Activated T-cell treated with anti-CD3 and anti-CD28 coated beads, Interleukin-2, amount 50 U/mL, for 72 hours (primary cell): ENCODE data around the gene AGK. TPM values are rescaled to one million over a fixed set of nuclear protein-coding genes. Genes with fewer than 3 reads are reported as not detected.
A peak's percentile ranks its signal among the peaks of the same experiment; 100 is the strongest.
"Not testable (repeated sequence)": the region's sequence is repeated elsewhere in the genome, so short reads cannot be mapped to it uniquely, and the experiment has no call there.

Source experiments
- ATAC-seq, 2 donors: fragments of 150-1000 bp; cut with Tn5 transposase; replicated peaks in 1 of 2; 2 replicates each; pipeline ENCODE4 v1.10.0; 2021; ENCODE audit warnings: moderate library complexity in 2 of 2, mild to moderate bottlenecking in 1 of 2
- DNase-seq, 2 donors: peaks; one replicate each; pipeline ENCODE4 v3.0.0; 2021 to 2022; ENCODE audit warnings: mixed read lengths in 1 of 2
- H3K27ac Mint-ChIP-seq: one replicate; pipeline ENCODE4 v1.8.0; 2022; ENCODE audit warnings: mild to moderate bottlenecking, moderate library complexity, mixed read lengths
- H3K27me3 Mint-ChIP-seq: one replicate; pipeline ENCODE4 v1.8.0; 2022; ENCODE audit warnings: low read depth, mixed read lengths
- H3K36me3 Mint-ChIP-seq, 2 donors: one replicate each; pipeline ENCODE4 v1.8.0; 2022; ENCODE audit warnings: mixed read lengths in 2 of 2, mild to moderate bottlenecking in 1 of 2; ENCODE audit not compliant: insufficient read depth in 2 of 2
- H3K4me1 Mint-ChIP-seq: one replicate; pipeline ENCODE4 v1.8.0; 2022; ENCODE audit warnings: low read depth, mixed read lengths
- H3K4me3 Mint-ChIP-seq, 2 donors: one replicate each; pipeline ENCODE4 v1.8.0; 2022; ENCODE audit warnings: mild to moderate bottlenecking in 2 of 2, mixed read lengths in 2 of 2, moderate library complexity in 2 of 2
- H3K9me3 Mint-ChIP-seq, 2 donors: one replicate each; pipeline ENCODE4 v1.8.0; 2022; ENCODE audit warnings: mixed read lengths in 2 of 2
- total RNA-seq, 2 donors: library from RNA; stranded (reverse); gene quantifications; one replicate each; pipeline ENCODE4 v1.2.3, GENCODE V29; 2022

AGK gene
- total RNA-seq, 2 donors from 2014 or later, result 34.8 to 48.5 TPM

GRCh38 chr7:141533149-141533949, 17.9 kb upstream of the AGK start:
- Mint-ChIP-seq H3K27ac (no peak overlapping the region), H3K27me3 (peaks cover 46% of the 10 kb centered on the region), H3K9me3 (no peaks in the 10 kb centered on the region), H3K36me3 (no peaks in the 10 kb centered on the region), H3K4me3 (no peak overlapping the region), H3K4me1 (no peaks in the 10 kb centered on the region)
- ATAC-seq (peak in 1 of 2 donors; percentile 61), DNase-seq (peak; percentile 60 to 69)

- no peak overlapping the region for H3K4me3 Mint-ChIP-seq
- H3K9me3 Mint-ChIP-seq, result no peaks in the 10 kb centered on the region
- H3K27me3 Mint-ChIP-seq, result peaks cover 39% of the 10 kb centered on the region
- H3K4me1 Mint-ChIP-seq, result no peaks in the 10 kb centered on the region
- no peak overlapping the region for H3K27ac Mint-ChIP-seq
- ATAC-seq (no peak), DNase-seq (no peak)
- no peaks in the 10 kb centered on the region for H3K36me3 Mint-ChIP-seq
Observed at GRCh38 chr7:141534757-141535737, 16.2 kb upstream of the AGK start.

- Mint-ChIP-seq H3K27ac (no peak overlapping the region), H3K4me3 (no peak overlapping the region), H3K4me1 (no peaks in the 10 kb centered on the region), H3K36me3 (no peaks in the 10 kb centered on the region), H3K27me3 (peaks cover 46% of the 10 kb centered on the region), H3K9me3 (no peaks in the 10 kb centered on the region)
- ATAC-seq (no peak), DNase-seq (no peak)
Observed at GRCh38 chr7:141537906-141538305, 13.3 kb upstream of the AGK start.

- H3K4me1 Mint-ChIP-seq, result no peaks in the 10 kb centered on the region
- H3K36me3 Mint-ChIP-seq, result no peaks in the 10 kb centered on the region
- ATAC-seq, result no peak
- H3K4me3 Mint-ChIP-seq, result no peak overlapping the region
- no peak overlapping the region for H3K27ac Mint-ChIP-seq
- no peak for DNase-seq
- H3K9me3 Mint-ChIP-seq, result no peaks in the 10 kb centered on the region
- peaks cover 30% of the 10 kb centered on the region for H3K27me3 Mint-ChIP-seq
Observed at GRCh38 chr7:141541375-141541774, 9.8 kb upstream of the AGK start.

GRCh38 chr7:141544831-141545230, 6.4 kb upstream of the AGK start:
- no peaks in the 10 kb centered on the region for H3K36me3 Mint-ChIP-seq
- H3K4me3 Mint-ChIP-seq, result no peak overlapping the region
- ATAC-seq, result no peak
- no peak overlapping the region for H3K27ac Mint-ChIP-seq
- peaks cover 12% of the 10 kb centered on the region for H3K27me3 Mint-ChIP-seq
- DNase-seq, result no peak
- no peaks in the 10 kb centered on the region for H3K9me3 Mint-ChIP-seq
- no peaks in the 10 kb centered on the region for H3K4me1 Mint-ChIP-seq

- ATAC-seq (no peak), DNase-seq (no peak)
- Mint-ChIP-seq H3K36me3 (peaks cover 0 to 7% of the 10 kb centered on the region in 2 donors), H3K27me3 (no peaks in the 10 kb centered on the region), H3K9me3 (no peaks in the 10 kb centered on the region), H3K4me3 (no peak overlapping the region), H3K4me1 (peaks cover 29% of the 10 kb centered on the region), H3K27ac (no peak overlapping the region)
Observed at GRCh38 chr7:141549582-141549981, 1.6 kb upstream of the AGK start.

- Mint-ChIP-seq H3K4me1 (peaks cover 30% of the 10 kb centered on the region), H3K9me3 (no peaks in the 10 kb centered on the region), H3K27me3 (no peaks in the 10 kb centered on the region), H3K27ac (peak overlapping the region; percentile 86), H3K4me3 (peak overlapping the region; percentile 92), H3K36me3 (peaks cover 1 to 7% of the 10 kb centered on the region in 2 donors)
- DNase-seq, result peak in 1 of 2 donors; percentile 9
- ATAC-seq, result no peak
Observed at GRCh38 chr7:141550386-141551093, 670 bp upstream of the AGK start.

- no peaks in the 10 kb centered on the region for H3K9me3 Mint-ChIP-seq
- ATAC-seq, result peak; percentile 56 to 64
- DNase-seq, result peak in 1 of 2 donors; percentile 14
- peak overlapping the region; percentile 79 for H3K27ac Mint-ChIP-seq
- H3K4me3 Mint-ChIP-seq, result peak overlapping the region; percentile 92
- peaks cover 42% of the 10 kb centered on the region for H3K4me1 Mint-ChIP-seq
- peaks cover 7 to 12% of the 10 kb centered on the region in 2 donors for H3K36me3 Mint-ChIP-seq
- H3K27me3 Mint-ChIP-seq, result no peaks in the 10 kb centered on the region
Observed at GRCh38 chr7:141551782-141552181, 572 bp downstream of the AGK start.

GRCh38 chr7:141557360-141557759, 6.2 kb downstream of the AGK start:
- Mint-ChIP-seq H3K27me3 (no peaks in the 10 kb centered on the region), H3K27ac (no peak overlapping the region), H3K4me1 (peaks cover 75% of the 10 kb centered on the region), H3K36me3 (peaks cover 23 to 46% of the 10 kb centered on the region in 2 donors), H3K4me3 (peak overlapping the region; percentile 36 to 84), H3K9me3 (peaks cover 4 to 5% of the 10 kb centered on the region in 2 donors)
- ATAC-seq (no peak), DNase-seq (no peak)

- peak in 1 of 2 donors; percentile 24 for DNase-seq
- peak overlapping the region; percentile 94 for H3K27ac Mint-ChIP-seq
- peak; percentile 39 to 57 for ATAC-seq
- H3K9me3 Mint-ChIP-seq, H3K27me3 Mint-ChIP-seq: not testable (repeated sequence)
- peak overlapping the region; percentile 46 to 84 for H3K4me3 Mint-ChIP-seq
- peaks cover 75% of the 10 kb centered on the region for H3K4me1 Mint-ChIP-seq
- peaks cover 23 to 48% of the 10 kb centered on the region in 2 donors for H3K36me3 Mint-ChIP-seq
Observed at GRCh38 chr7:141557831-141558531, 6.8 kb downstream of the AGK start.

GRCh38 chr7:141558544-141559183, 7.5 kb downstream of the AGK start:
- ATAC-seq (peak; percentile 90 to 93), DNase-seq (peak; percentile 32 to 34)
- peak overlapping the region; percentile 94 for H3K27ac Mint-ChIP-seq
- peaks cover 24 to 55% of the 10 kb centered on the region in 2 donors for H3K36me3 Mint-ChIP-seq
- H3K4me3 Mint-ChIP-seq, result peak overlapping the region; percentile 46 to 84
- H3K4me1 Mint-ChIP-seq, result peaks cover 75% of the 10 kb centered on the region
- no peaks in the 10 kb centered on the region for H3K27me3 Mint-ChIP-seq
- H3K9me3 Mint-ChIP-seq, result peaks cover 8% of the 10 kb centered on the region in 2 donors

- Mint-ChIP-seq H3K4me3 (no peak overlapping the region), H3K27me3 (no peaks in the 10 kb centered on the region), H3K36me3 (peaks cover 33 to 67% of the 10 kb centered on the region in 2 donors), H3K27ac (no peak overlapping the region), H3K4me1 (peaks cover 85% of the 10 kb centered on the region), H3K9me3 (peaks cover 11 to 13% of the 10 kb centered on the region in 2 donors)
- ATAC-seq, result no peak
- no peak for DNase-seq
Observed at GRCh38 chr7:141559961-141560360, 8.8 kb downstream of the AGK start.
